OCI-LY3 (cell line): ENCODE measurements around the gene IFITM1.

ENCODE experiments used
- EZH2phosphoT487 ChIP-seq: fragments of 200-600 bp; shearing (Covaris generic); IDR thresholded peaks from 2 replicates; pipeline ENCODE4 v1.6.1; 2018; ENCODE audit warnings: antibody characterized with exemption, mixed run types, low read depth
- TF ChIP-seq, protein P1 (sequence below): fragments of 200-600, 300-600 bp; sonication (generic); IDR thresholded peaks from 2 replicates; pipeline ENCODE4 v1.5.1; 2014; ENCODE audit warnings: antibody characterized with exemption, low read length, low read depth

DNA sequence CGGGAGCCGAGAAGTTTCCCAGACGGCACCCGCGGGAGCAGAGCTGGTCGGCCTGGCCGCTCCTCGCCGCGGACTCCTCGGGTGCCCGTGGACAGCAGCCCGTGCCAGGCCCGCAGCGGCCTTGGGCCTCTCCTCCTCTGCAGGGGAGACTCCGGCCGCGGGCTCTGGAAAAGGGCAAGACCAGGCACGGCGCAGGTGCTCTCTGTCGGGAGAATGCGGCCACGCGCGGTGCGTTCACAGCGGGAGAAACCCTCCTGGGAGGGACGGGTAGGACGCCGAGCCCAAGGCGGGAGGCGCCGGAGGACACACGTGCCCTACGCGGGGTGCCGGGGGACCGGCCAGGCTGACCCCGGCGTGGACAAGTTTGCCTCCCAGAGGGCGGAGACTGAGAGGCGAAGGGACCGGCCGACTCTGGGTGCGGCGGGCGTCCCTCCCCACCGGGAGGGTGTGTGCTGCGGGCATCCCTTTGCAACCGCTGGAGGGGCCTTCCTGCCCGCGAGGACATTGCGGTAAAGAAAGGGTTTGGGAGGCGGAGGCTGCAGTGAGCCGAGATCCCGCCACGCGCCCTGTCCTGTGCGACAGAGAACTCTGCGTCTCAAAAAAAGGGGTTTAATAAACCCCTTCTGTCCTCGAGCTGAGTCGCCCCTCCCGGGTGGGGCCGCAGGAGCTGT lies 2.3 kb downstream of the IFITM1 start:
- TF ChIP-seq, protein P1, sequence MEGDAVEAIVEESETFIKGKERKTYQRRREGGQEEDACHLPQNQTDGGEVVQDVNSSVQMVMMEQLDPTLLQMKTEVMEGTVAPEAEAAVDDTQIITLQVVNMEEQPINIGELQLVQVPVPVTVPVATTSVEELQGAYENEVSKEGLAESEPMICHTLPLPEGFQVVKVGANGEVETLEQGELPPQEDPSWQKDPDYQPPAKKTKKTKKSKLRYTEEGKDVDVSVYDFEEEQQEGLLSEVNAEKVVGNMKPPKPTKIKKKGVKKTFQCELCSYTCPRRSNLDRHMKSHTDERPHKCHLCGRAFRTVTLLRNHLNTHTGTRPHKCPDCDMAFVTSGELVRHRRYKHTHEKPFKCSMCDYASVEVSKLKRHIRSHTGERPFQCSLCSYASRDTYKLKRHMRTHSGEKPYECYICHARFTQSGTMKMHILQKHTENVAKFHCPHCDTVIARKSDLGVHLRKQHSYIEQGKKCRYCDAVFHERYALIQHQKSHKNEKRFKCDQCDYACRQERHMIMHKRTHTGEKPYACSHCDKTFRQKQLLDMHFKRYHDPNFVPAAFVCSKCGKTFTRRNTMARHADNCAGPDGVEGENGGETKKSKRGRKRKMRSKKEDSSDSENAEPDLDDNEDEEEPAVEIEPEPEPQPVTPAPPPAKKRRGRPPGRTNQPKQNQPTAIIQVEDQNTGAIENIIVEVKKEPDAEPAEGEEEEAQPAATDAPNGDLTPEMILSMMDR: no peak
- TF ChIP-seq EZH2phosphoT487: no peak
